Activated naive CD4-positive, alpha-beta T cell treated with anti-CD3 and anti-CD28 coated beads, Interleukin-2, amount 50 U/mL, for 16 hours (primary cell): ENCODE measurements around the gene ERICH6.

Experiments
- DNase-seq: peaks from one replicate; pipeline ENCODE4 v3.0.0-alpha.2; 2020

The ERICH6 gene

DNA sequence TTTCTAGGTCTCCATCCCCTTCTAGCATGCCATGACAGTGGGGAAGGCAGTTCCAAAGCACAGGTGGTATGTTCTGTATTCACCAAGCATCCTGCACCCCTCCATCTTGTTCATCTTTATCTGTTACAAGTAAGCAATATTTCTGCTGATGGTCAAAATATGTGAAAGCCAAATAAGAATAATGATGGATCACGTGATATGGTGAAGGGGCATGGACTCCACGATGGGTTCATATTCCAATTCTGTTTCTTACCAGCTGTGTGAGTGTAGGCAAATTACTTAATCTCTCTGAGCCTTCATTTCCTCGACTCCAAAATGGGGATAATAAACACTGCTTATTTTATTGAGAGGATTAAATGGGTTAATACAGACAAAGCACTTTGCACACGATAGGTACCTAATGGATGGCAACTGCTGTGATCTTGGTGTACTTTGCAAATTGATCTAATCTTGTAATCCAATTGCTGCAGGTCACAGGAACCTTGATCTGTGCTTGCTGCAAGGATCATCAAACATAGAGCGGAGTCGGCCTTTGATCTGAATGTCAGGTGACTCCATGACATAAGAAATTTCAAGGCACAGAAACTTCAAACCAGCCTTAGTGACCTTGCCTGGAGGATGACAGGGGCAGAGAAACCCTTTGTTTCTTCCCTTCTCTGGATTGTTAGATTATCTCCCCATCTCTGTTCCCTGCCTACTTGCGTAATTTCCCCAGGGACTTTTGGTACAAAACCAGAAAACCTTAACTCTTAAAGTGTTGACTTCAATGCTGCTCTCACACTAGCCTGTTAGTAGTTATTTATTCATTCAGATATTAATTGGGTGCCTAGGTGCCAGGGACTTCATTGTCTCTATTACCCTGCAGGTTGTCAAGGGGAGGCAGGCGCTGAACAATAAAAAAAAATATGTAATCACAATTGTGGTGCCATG, 33.4 kb upstream of the ERICH6 start:
- no peak for DNase-seq

- DNase-seq: no peak
Observed at GRCh38 chr3:150736316-150736719, 32.6 kb upstream of the ERICH6 start.

GRCh38 chr3:150734795-150735119, 31.0 kb upstream of the ERICH6 start:
- no peak for DNase-seq

GRCh38 chr3:150733936-150734794, 30.4 kb upstream of the ERICH6 start:
- DNase-seq: no peak

GRCh38 chr3:150733373-150733935, 29.7 kb upstream of the ERICH6 start:
- no peak for DNase-seq

DNA sequence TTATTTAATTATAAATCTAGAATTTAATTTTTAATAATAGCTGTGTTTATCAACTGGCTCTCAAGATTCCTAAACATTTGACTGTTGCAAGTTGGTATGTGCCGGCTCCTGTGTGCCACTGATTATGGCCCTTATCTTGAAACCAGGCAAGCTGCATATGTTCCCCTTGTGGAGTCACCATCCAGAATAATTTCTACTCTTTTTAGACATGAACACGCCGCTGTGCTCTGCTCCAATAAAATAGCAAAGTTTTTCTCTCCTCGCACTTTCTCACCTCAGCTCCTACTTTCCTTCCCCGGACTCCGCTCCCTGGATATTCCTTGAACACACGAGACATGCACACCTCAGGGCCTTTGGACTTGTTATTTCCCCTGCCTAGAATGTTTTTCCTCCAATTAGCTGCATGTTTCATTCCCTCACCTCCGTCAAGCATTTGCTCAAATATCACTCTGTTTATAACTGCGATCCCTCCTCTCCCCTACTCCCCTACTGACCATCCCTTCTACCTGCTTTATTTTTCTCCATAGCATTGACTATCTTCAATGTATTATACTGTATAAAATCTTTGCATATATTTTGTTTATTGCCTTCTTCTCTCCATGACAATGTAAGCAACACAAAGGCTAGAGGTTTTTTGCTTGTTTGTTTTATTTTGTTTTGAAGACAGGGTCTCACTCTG, 26.1 kb upstream of the ERICH6 start:
- no peak for DNase-seq

DNA sequence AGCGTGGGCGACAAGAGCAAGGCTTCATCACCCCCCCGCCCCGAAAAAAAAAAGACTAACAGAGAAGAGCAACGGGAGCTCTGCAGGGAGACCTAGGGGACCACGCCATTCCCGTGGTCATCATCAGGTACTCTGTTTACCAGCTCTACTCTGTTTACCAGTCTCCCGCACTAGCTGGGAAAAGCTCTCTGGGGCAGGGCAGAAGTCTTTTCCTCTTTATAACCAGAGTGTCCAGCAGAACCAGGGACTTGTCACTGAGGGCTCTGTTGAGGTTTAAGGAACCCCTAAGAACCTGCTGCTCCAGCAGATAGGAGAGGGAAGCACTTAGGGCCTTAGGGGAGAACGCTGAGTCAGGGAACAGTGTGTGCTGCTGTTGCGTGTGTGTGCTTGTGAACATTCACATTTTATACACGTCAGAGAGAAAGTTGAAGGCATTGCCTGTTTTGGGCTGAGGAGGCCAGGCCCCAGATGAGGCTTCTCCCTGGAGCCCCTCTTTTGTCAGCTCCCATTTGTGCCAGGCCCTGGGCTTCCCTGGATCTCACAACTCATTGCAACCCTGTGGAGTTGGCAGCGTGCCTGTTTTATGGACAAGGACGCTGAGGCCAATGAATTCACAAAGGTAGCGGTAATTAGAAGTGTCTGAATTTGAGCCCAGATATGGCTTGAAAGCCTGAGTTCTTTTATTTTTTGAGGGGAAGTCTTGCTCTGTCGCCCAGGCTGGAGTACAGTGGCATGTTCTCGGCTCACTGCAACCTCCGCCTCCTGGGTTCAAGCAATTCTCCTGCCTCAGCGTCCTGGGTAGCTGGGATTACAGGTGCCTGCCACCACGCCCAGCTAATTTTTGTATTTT, 24.2 kb upstream of the ERICH6 start:
- DNase-seq: no peak

DNA sequence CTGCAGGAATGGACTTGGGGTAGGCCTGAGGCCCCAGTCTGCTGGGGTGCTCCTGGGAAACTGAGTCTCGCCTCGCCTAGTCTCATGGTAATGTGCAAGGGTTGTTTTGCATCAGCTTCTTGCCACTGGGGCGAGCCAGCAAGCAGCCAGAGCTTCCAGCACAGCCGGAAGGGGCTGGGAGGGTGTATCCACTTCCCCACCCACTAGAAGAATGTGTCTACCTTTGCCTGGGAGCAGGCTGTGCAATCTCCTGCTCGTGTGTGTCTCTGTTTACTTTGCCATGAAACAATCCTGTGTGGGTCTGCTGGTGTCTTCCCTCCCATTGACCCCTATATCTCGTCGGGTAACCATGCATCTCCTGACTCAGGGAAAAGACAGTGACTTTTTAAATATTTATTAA, 21.8 kb upstream of the ERICH6 start:
- no peak for DNase-seq

- no peak for DNase-seq
Observed at GRCh38 chr3:150723946-150724345, 20.2 kb upstream of the ERICH6 start.

DNA sequence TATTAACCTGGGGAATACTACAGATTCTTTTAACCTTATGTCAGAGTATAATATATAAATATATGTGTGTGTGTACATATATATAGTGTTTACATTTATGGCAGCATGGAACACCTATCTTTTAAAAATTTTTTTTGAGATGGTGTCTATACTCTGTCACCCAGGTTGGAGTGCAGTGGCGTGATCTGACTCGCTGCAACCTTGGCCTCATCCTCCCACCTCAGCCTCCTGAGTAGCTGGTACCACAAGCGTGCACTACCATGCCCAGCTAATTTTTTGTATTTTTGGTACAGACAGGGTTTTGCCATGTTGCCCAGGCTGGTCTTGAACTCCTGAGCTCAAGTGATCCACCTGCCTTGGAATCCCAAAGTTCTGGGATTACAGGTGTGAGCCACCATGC, 18.5 kb upstream of the ERICH6 start:
- DNase-seq: no peak

DNA sequence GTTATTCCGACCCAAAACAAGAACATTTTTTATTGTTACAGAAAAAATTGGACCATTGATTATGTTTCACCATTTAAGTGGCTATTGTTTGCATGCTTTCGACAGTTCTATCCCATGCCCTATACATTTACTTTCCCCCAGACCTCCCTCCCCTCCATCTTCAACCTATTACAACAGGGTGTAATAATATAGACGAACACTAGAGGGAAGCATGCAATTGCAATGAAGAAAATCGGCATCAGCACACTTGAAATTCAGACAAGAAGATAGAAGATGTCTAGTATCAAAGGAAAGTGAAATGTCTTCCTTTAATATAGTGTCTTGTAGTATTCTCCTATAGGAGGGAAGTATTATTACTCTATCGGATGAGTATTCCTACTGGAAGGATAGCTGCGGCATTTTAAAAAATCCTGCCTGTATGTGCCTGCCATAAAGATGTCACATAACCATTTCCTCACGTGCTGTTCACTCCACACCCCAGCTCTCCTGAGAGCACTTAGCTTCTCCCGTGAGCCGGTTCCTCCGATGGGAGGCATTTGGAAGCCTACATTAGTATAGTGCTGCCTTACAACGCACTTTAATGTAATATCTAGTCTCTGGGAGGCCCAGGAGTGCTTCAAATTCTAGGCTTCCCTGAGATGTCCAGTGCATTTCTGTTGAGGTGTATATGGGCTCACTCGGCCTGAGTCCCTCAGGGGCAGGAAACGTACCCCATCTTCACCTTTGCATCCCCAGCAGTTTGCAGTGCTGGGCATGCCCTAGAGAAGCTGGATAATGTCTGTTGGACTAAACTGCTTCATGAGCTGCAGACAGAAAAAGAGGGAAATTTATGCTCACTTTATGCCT, 17.8 kb upstream of the ERICH6 start:
- no peak for DNase-seq

GRCh38 chr3:150720444-150720843, 16.7 kb upstream of the ERICH6 start:
- no peak for DNase-seq

- DNase-seq: no peak
Observed at GRCh38 chr3:150710097-150710496, 6.4 kb upstream of the ERICH6 start.

DNA sequence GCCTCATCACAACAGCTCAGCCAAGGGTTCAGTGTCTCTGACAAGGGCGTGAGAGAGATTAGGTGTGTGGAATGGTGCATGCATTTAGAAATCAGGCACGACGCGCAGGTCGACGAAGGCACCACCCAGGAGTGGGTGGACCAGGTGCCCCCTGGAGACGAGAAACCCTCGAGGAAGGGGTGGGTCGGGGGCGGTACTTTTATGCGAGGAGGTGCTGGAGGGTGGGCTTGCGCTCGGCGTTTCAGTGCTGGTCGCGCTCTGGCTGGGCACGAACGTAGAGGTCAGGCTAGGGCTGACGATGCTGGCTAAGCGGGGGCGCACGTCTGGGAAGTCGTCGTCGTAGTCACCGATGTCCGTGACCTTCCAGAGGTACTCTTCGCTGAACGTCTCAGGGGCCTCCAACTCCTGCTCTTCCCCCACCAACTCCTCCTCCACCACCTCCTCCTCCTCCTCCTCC, 393 bp downstream of the ERICH6 start:
- peak; percentile 36 for DNase-seq

DNA sequence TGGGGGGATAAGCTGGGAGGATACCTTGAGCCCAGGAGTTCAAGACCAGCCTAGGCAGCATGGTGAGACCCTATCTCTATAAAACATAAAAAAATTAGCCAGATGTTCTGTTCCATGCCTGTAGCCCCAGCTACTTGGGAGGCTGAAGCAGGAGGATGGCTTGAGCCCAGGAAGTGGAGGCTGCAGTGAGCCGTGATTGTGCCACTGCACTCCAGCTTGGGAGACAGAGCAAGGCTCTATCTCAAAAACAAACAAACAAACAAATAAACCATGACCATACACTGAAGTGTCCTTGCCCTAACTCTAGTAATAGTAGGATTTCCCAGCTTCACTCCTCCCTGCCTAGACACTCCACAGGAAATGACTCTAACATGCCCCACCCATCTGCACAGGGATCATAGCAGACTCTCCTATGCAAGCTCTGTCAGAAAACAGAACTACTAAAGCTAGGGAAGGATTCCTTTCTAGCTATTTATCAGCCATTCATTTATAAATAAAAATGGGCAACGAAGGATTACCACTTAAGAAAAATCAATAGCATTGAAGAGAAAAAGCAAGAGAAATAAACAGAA, 4.6 kb downstream of the ERICH6 start:
- no peak for DNase-seq

DNA sequence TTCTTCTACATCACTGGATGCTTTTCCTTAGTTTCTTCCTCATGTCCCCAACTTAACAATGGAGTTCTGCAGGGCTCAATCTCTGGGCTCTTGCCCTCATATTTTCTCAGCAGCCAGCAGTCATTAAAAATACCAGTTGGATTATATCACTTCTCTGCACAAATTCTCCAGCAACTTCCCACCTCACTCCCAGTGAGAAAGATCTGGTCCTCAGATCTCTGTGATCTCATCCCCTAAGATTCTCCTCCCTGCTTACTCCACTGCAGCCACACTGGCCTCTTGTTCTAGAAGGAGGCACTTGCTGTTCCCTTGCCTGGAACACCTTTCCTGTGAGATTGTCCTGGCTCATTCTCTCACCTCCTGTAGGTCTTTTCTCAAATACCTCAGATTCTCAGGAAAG, 6.1 kb downstream of the ERICH6 start:
- no peak for DNase-seq

GRCh38 chr3:150691414-150692040, 12.2 kb downstream of the ERICH6 start:
- DNase-seq: no peak

DNA sequence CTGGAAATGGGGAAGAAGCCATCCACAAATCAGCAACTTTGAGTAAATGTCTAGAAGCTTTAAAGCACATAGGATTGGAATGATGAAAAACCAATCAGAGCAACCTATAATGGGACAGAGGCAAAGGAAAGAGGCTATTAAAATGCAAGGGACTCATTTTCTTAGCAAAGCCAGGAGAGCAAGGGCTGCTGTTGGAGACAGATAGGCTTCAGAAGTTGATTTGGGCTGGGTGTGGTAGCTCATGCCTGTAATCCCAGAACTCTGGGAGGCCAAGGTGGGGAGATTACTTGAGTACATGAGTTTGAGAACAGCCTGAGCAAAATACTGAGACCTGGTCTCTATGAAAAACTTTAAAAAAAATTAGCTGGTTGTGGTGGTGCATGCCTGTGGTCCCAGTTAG, 16.1 kb downstream of the ERICH6 start:
- DNase-seq: no peak

DNA sequence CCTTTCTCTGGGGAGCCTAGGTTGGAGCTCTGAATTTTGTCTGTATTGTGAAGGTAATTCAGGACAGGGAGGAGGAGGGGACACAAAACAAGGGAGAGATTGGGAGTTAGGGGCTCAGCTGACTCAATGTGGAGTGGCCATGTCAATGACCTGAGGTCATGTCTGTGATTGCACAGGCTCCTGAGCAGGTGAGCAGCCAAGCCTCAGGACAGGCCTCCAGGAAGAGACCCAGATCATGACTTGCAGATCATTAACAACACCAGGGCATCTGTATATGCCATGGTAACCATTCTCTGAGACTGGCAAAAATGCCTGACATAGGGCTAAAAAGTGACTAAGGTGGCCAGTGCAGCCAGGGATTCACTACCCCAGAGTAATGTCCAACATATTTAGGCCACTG, 20.9 kb downstream of the ERICH6 start:
- DNase-seq: no peak

DNA sequence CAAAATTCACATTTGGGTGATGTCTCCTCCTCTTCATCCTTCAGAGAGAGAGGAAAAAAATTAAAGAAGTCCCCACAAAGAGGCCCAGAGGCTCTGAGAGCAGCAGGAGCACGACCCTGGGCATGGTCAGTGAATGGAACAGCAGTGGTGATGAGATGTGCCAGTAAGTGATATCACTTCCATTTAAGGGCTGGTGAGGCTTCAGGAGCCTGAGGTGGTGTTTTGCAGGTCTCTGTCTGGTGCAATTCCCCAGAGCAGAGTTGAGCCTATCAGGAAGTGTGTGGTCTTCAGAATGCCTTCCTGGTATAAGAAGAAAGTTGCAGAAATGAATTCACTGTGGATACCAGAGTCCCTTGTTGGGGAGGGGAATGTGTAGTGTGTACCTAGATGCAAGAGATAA, 21.4 kb downstream of the ERICH6 start:
- DNase-seq: no peak
